GM12873 (cell line): ENCODE measurements around the gene ATP5F1B.

Experiments
- CTCF ChIP-seq: IDR thresholded peaks from 2 replicates; pipeline ENCODE4 v1.5.1; 2012; ENCODE audit warnings: low read depth, mild to moderate bottlenecking, moderate library complexity, low read length, control low read depth; ENCODE audit not compliant: insufficient read depth; ENCODE audit errors: missing control alignments

Gene ATP5F1B

GRCh38 chr12:56661979-56662638 lies 16.3 kb upstream of the ATP5F1B start:
- TF ChIP-seq CTCF, result no peak

- no peak for TF ChIP-seq CTCF
These were observed 15.8 kb upstream of the ATP5F1B start for GRCh38 chr12:56661560-56661959.

GRCh38 chr12:56658921-56659320 lies 13.1 kb upstream of the ATP5F1B start:
- TF ChIP-seq CTCF, result no peak

GRCh38 chr12:56657416-56658379 lies 11.9 kb upstream of the ATP5F1B start:
- TF ChIP-seq CTCF, result no peak

- no peak for TF ChIP-seq CTCF
These were observed 525 bp downstream of the ATP5F1B start for GRCh38 chr12:56645201-56645716.

- no peak for TF ChIP-seq CTCF
These were observed 1.1 kb downstream of the ATP5F1B start for GRCh38 chr12:56644654-56645053.

- TF ChIP-seq CTCF, result no peak
These were observed 4.6 kb downstream of the ATP5F1B start for GRCh38 chr12:56641219-56641618.
